K562 treated with DMSO at 1 percent for 24 hours (cell line): ENCODE results near the gene HSF4. TPM values are rescaled to one million over a fixed set of nuclear protein-coding genes. Genes with fewer than 3 reads are reported as not detected.

ENCODE experiments used
- total RNA-seq: library from RNA; unstranded; fragments of 300-600 nt; gene quantifications from 2 replicates; pipeline ENCODE4 v1.2.3, GENCODE V29; 2022; ENCODE audit warnings: low read depth; ENCODE audit not compliant: insufficient read depth

Gene HSF4, protein sequence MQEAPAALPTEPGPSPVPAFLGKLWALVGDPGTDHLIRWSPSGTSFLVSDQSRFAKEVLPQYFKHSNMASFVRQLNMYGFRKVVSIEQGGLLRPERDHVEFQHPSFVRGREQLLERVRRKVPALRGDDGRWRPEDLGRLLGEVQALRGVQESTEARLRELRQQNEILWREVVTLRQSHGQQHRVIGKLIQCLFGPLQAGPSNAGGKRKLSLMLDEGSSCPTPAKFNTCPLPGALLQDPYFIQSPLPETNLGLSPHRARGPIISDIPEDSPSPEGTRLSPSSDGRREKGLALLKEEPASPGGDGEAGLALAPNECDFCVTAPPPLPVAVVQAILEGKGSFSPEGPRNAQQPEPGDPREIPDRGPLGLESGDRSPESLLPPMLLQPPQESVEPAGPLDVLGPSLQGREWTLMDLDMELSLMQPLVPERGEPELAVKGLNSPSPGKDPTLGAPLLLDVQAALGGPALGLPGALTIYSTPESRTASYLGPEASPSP
- 16.5 and 21.1 TPM in 2 replicates for total RNA-seq

DNA sequence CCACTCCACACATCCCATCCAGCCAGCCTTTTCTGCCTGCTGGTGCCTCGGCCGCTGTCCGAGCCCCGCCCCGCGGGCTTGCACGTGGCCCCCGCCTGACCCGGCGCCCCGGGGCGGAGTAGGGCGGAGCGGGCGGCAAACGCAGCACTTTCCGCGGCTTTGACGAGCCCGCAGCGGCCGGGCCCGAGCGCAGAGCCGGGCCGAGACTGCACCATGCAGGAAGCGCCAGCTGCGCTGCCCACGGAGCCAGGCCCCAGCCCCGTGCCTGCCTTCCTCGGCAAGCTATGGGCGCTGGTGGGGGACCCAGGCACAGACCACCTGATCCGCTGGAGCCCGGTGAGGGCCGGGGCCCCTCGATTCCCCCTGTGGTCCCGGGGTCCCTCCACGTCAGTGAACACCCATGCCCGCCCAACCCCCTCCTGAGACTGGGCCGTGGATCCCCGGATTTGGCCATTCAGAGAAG lies at the start of gene HSF4:
Gene HSF4, plus strand, starts transcription at position 147 of the 463 bp plus-strand sequence. Its CDS starts 67 bp downstream, at position 214.

DNA sequence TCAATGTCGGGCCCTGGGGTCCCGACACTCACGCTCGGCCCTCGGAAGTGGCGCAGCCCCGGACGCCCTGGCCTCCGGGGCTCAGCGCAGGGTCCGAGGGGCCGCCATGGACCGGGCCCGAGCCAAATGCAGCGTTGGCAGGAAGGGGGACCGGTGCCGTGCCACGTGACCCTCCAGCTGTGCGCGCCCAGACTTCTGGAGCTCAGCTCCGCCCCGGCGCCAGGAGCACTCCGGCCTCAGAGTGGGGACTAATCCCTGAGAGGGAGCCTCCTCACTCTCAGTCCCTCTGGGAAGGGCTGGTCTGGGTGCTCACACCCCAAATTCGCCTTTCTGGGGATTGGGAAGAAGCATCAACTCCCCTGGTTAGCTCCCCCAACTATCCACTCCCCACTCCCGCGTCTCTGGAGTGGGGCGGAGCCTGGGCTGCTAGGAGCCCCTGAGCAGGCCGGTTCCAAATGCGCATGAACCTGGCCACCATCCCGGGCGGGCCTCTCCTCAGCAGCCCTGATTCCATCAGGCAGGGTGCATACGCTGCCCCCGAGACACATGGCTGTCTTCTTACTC lies 13.6 kb upstream of the HSF4 start, which contains the start of gene B3GNT9:
Gene B3GNT9, minus strand, starts transcription at position 166 of the 564 bp plus-strand sequence. CDS start 513 bp downstream, outside the sequence.

DNA sequence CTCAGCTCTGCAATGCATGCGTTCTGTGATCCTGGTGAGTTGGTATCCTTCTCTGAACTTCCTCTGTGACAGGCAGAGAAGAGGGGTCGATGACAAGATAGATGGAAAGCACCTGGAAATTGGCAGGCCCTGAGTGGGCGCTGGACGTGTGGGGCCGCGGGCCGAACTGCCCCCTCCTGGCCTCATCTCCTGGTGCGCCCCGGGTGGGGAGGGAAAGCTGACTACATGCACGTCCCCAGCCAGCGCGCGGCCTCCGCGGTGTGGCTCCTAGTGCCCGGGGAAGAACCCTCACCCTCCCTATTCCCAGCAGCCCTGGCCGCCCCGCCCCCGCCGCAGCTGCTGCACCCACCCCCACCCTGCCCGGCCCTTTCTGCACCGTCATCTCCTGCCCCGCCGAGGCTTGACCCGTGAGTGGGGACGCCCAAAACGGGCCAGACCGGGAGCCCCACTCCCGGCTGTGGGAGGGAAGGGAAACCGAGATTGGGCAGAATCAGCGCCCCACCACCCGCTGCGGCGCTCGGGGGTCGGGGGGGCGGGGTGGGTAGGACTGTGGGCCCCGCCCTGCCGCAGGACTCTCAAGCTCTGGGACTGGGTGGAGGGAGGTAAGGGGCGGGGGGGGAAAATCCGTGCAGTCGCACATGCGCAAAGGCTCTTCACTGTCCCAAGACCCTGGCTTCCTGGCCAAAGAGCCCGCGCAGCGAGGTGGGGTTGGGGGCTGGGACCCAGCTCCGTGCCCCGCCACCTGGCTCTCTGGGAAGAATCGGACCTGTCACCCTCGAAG lies 5.8 kb downstream of the HSF4 start, which contains the start of gene NOL3:
Gene NOL3, plus strand, starts transcription at position 371 of the 781 bp plus-strand sequence.

DNA sequence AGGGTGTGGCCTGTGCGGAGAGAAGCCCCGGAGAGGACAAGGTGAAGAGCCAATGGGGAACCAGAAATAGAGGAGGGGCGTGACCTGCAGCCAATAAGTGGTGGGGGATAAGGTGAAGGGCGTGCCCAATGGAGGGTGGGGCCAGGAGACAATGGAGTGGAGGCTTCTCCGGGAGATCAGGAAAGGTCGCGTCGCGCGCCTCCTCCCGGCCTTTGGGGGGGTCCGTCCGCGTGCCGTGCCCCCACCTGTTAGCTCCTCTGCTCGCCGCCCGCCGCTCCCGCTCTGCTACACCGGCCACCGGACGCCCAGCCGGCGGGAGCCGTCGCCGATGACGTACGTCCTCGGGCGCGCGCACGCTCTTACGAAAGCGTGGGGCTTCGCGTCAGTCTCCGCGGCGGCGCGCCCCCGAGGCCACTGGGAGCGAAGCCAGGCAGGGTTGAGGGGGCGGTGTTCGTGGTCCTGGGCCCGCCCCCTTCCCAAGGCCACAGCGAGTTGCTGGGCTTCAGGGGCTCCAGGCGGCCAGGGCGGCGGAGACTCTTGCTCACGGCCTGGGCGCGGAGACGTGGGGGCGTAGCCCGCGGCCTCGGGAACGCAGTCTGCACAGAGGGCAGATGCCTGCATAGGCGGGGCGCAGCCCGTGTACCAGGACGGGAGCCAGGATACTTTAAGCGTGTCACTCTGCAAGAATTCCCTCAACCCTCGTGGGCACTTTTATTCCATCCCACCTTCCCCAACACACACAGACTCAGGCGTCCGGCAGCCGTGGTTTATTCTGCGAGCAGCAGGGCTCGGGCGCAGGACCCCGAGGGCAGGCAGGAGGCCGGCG lies 19.3 kb downstream of the HSF4 start, which contains the start of gene MATCAP1:
Gene MATCAP1, minus strand, starts transcription at position 337 of the 826 bp plus-strand sequence. CDS start 3,353 bp downstream, outside the sequence.

DNA sequence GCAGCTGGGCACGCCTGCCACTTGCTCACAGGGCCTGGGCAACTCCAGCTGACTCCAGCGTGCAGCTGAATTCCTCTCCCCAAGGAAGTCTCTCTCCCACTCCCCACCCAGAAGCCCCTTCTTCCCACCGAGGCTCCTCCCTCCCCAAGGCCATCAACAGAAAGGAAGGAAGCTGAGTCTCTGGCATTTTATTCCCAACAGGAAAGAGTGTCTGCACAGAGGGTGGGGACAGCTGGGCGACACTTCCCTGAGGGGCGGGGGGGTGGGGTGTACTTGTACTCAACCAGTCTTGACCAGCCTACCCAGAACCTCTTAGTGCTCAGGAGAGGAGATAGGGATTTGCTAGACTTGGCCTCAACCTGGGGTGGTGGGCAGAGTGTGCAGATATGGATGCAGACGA lies 25.5 kb downstream of the HSF4 start, which contains the start of gene EXOC3L1:
Gene EXOC3L1, minus strand, starts transcription at position 96 of the 400 bp plus-strand sequence. CDS start 460 bp downstream, outside the sequence.

DNA sequence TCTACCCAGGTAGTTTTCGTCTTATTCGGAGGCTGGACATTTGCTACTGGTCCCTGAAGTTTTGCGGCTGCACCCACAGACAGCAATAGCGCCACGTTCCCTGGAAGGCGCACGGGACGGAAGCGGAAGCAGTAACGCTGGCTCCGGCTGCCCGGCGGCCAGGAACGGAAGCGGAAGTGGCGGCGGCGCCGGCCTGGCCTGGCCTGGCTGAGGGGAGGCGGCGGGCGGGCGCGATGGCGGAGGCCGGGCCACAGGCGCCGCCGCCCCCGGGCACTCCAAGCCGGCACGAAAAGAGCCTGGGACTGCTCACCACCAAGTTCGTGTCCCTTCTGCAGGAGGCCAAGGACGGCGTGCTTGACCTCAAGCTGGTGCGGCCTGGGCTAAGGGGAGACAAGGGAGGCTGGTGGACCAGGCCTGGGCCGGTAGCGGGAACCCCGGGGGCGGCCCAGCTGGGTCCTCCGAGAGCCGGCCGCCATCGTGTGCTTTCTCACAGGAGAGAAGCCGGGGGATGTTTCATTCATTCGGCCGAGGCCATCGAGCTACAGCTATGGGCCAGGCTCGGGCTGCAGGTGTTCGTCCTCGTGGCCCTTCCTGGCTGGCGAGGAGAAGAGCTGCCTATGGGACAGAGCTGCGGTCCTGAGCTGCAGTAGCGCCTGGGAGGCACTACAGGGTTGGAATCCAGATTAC lies 27.6 kb downstream of the HSF4 start, which contains the start of gene E2F4:
Gene E2F4, plus strand, starts transcription at position 161 of the 687 bp plus-strand sequence. Its CDS starts 73 bp downstream, at position 234.

DNA sequence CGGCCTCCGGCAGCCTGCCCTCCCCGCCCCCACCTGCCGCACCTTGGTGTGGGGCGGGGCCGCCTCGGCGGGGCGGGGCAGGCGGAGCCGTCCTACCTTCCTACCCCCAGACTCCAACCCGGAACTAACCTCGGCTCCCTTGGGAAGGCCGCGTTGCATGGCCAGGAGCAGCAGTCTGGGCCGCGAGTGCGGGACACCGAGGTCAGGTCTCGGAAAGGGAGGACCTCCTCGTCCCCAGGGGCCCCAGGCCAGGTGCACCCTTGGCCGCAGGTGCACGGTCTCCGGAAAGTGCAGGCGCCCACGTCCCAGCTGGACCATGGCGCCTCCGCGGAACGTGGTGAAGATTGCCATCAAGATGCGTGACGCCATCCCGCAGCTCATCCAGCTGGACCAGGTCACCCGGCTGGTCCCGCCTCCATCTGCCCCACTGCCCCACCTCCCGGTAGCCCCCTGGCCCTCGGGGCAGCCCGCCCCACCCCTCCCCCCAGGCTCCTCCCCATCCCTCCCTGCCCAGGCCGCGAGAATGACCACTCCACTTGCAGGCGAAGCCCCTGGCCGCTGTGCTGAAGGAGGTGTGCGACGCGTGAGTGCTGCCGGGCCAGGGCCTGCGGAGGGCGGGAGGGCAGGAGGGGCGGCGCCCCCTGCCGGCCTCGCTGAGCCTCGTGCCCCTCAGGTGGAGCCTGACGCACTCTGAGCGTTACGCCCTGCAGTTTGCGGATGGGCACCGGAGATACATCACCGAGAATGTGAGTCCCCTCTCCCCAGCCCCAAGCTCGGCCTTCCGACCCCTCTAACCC lies 34.7 kb downstream of the HSF4 start, which contains the start of gene ELMO3:
Gene ELMO3, plus strand, starts transcription at position 121 of the 797 bp plus-strand sequence. Its CDS starts 196 bp downstream, at position 317.

Other genes with a start within 250 kb of the HSF4 start
- not detected in 2 replicates for gene CDH16, start 245.9 kb upstream of the HSF4 start, total RNA-seq
- 8.4 and 10.3 TPM in 2 replicates for gene RRAD, start 239.2 kb upstream of the HSF4 start, total RNA-seq
- gene CIAO2B, start 230.3 kb upstream of the HSF4 start, total RNA-seq: 267 and 312 TPM in 2 replicates
- 28.3 and 28.7 TPM in 2 replicates for gene CES2, start 229.2 kb upstream of the HSF4 start, total RNA-seq
- gene CES3, start 203.5 kb upstream of the HSF4 start, total RNA-seq: 1.00 and 1.3 TPM in 2 replicates
- not detected in 2 replicates for gene CES4A, start 176.2 kb upstream of the HSF4 start, total RNA-seq
- 74.8 and 77.4 TPM in 2 replicates for gene CBFB, start 135.6 kb upstream of the HSF4 start, total RNA-seq
- 9.1 and 12.1 TPM in 2 replicates for gene PHAF1, start 54.8 kb upstream of the HSF4 start, total RNA-seq
- gene B3GNT9, start 13.7 kb upstream of the HSF4 start, total RNA-seq: 8.1 and 8.9 TPM in 2 replicates
- gene TRADD, start 4.8 kb upstream of the HSF4 start, total RNA-seq: 65.4 and 73.5 TPM in 2 replicates
- gene FBXL8, start 4.8 kb upstream of the HSF4 start, total RNA-seq: 20.0 and 26.4 TPM in 2 replicates
- gene NOL3, start 5.8 kb downstream of the HSF4 start, total RNA-seq: 23.2 and 28.7 TPM in 2 replicates
- gene MATCAP1, start 19.2 kb downstream of the HSF4 start, total RNA-seq: 27.3 and 27.5 TPM in 2 replicates
- gene EXOC3L1, start 25.4 kb downstream of the HSF4 start, total RNA-seq: 0.37 TPM in 1 of 2 replicates, not detected in the other
- 92.4 and 95.4 TPM in 2 replicates for gene E2F4, start 27.4 kb downstream of the HSF4 start, total RNA-seq
- 3.3 and 4.0 TPM in 2 replicates for gene ELMO3, start 34.4 kb downstream of the HSF4 start, total RNA-seq
- 64.1 and 69.2 TPM in 2 replicates for gene TMEM208, start 62.4 kb downstream of the HSF4 start, total RNA-seq
- gene FHOD1, start 82.7 kb downstream of the HSF4 start, total RNA-seq: 49.4 and 55.6 TPM in 2 replicates
- 2.0 and 2.4 TPM in 2 replicates for gene SLC9A5, start 84.2 kb downstream of the HSF4 start, total RNA-seq
- 22.7 and 31.6 TPM in 2 replicates for gene PLEKHG4, start 114.8 kb downstream of the HSF4 start, total RNA-seq
- gene KCTD19, start 162.0 kb downstream of the HSF4 start, total RNA-seq: 0.22 and 2.7 TPM in 2 replicates
- 0.15 TPM in 1 of 2 replicates, not detected in the other for gene LRRC36, start 162.1 kb downstream of the HSF4 start, total RNA-seq
- 0.61 TPM in 1 of 2 replicates, not detected in the other for gene TPPP3, start 228.8 kb downstream of the HSF4 start, total RNA-seq